GM21360 (cell line): ENCODE measurements around the gene IGSF22.
"Not testable (repeated sequence)": the region's sequence is repeated elsewhere in the genome, so short reads cannot be mapped to it uniquely, and the experiment has no call there.

ENCODE experiments used
- ATAC-seq: cut with Tn5 transposase; IDR thresholded peaks from one replicate; pipeline ENCODE4 v1.9.1; 2021; ENCODE audit warnings: mild to moderate bottlenecking, moderate library complexity; ENCODE audit not compliant: unreplicated experiment

Gene IGSF22

GRCh38 chr11:18692941-18693760 lies 32.8 kb downstream of the IGSF22 start:
- no peak for ATAC-seq

GRCh38 chr11:18691467-18692140 lies 34.4 kb downstream of the IGSF22 start:
- not testable (repeated sequence) for ATAC-seq

- no peak for ATAC-seq
Measured at GRCh38 chr11:18684267-18684666, 41.7 kb downstream of the IGSF22 start.

- ATAC-seq = no peak
Measured at GRCh38 chr11:18682466-18682865, 43.5 kb downstream of the IGSF22 start.

- ATAC-seq = not testable (repeated sequence)
Measured at GRCh38 chr11:18681949-18682348, 44.0 kb downstream of the IGSF22 start.

- no peak for ATAC-seq
Measured at GRCh38 chr11:18677560-18677959, 48.4 kb downstream of the IGSF22 start.

GRCh38 chr11:18676803-18677202 lies 49.2 kb downstream of the IGSF22 start:
- no peak for ATAC-seq

- not testable (repeated sequence) for ATAC-seq
Measured at GRCh38 chr11:18672209-18672608, 53.8 kb downstream of the IGSF22 start.

- no peak for ATAC-seq
Measured at GRCh38 chr11:18671246-18671645, 54.7 kb downstream of the IGSF22 start.

GRCh38 chr11:18669711-18670110 lies 56.3 kb downstream of the IGSF22 start:
- ATAC-seq = no peak

- ATAC-seq = no peak
Measured at GRCh38 chr11:18669219-18669596, 56.8 kb downstream of the IGSF22 start.

GRCh38 chr11:18668131-18668530 lies 57.9 kb downstream of the IGSF22 start:
- no peak for ATAC-seq

- ATAC-seq = not testable (repeated sequence)
Measured at GRCh38 chr11:18665353-18665872, 60.6 kb downstream of the IGSF22 start.

GRCh38 chr11:18657673-18658072 lies 68.3 kb downstream of the IGSF22 start:
- no peak for ATAC-seq
